ENCODE data around the gene AGL. TPM values are rescaled to one million over a fixed set of nuclear protein-coding genes. Genes with fewer than 3 reads are reported as not detected.

The AGL gene
- total and polyA plus RNA-seq, 12 donors: 10.5 to 73.1 (median 54.6) TPM

DNA sequence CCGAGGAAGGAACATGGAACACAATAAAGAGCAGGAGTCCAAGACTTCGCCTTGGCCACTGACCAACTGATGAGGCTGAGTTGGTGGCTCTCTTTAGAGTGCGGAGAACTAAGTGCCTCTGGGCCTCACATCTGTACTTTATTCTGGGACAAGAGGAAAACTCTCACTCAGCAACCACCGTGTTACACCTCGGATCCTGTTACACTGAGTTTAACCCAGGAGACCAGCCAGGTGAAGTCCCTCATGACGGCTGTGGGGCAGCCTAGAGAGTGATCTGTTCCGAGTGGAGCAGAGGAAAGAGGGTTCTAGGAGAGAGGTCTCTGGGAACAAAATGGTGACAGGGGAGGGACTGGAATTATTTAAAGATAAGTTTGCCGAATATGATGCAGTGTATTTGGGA lies 33.5 kb upstream of the AGL start:
- Histone ChIP-seq H3K27me3 (peaks cover 0 to 5% (median 0%) of the 10 kb centered on the region in 7 donors), H3K36me3 (no peaks in the 10 kb centered on the region), H3K27ac (no peak overlapping the region), H3K4me1 (peaks cover 0 to 8% (median 0%) of the 10 kb centered on the region in 9 donors), H3K9me3 (no peaks in the 10 kb centered on the region), H3K4me3 (no peak overlapping the region)
- ATAC-seq: no peak
- no peak for DNase-seq
- 69 to 76% methylated on average over 8 of the region's 8 CpGs for WGBS, 2 donors
- intact Hi-C loops (cut with DNase I): loop anchor here in 4 of 10 donors (5.0 to 10.0 kb wide), 3 partner anchors 36 to 1048 kb away; partner anchors contain the start of genes AGL (in 1 of the 4), SASS6 (in 1 of the 4) and TRMT13 (in 1 of the 4)
- TF ChIP-seq, protein P1, sequence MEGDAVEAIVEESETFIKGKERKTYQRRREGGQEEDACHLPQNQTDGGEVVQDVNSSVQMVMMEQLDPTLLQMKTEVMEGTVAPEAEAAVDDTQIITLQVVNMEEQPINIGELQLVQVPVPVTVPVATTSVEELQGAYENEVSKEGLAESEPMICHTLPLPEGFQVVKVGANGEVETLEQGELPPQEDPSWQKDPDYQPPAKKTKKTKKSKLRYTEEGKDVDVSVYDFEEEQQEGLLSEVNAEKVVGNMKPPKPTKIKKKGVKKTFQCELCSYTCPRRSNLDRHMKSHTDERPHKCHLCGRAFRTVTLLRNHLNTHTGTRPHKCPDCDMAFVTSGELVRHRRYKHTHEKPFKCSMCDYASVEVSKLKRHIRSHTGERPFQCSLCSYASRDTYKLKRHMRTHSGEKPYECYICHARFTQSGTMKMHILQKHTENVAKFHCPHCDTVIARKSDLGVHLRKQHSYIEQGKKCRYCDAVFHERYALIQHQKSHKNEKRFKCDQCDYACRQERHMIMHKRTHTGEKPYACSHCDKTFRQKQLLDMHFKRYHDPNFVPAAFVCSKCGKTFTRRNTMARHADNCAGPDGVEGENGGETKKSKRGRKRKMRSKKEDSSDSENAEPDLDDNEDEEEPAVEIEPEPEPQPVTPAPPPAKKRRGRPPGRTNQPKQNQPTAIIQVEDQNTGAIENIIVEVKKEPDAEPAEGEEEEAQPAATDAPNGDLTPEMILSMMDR (IDR thresholded peaks at IDR 0.05): no peak

DNA sequence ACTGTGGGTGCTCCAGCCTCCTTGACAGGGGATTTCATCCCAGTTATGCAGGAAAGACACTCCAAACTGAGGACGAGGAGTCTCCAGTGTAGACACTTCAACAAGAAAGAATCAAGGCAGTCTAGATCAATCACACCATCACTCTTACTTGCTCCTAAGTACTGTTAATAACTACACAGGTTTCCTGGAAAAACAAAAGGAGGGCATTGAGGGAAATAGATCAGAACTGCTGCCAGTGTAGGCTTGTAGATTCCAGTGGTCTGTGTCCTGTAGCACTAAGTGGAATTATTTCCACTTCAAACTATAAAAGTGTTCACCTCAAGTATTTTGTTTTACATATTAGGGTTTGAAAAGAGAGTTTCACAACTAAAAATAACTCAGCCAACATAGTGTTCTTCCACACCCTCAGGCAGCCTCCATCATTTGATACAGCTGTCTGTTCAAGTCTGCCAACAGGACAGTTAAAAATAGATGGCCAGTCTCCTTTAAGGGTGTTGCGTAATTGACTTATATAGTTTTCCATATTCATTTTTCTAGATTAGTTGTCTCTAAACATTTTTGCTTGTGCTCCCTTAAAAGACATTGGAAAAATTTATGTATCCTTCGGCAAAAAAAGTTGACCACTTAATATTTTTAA lies 32.0 kb upstream of the AGL start:
- WGBS, 2 donors: 58 to 66% methylated on average over 3 of the region's 3 CpGs
- TF ChIP-seq, protein P1 (IDR thresholded peaks at IDR 0.05): no peak
- intact Hi-C loops (cut with DNase I): loop anchor here in 4 of 10 donors (2.0 to 10.0 kb wide), 4 partner anchors 34 to 1047 kb away; partner anchors contain the start of genes AGL (in 1 of the 4), SASS6 (in 1 of the 4) and TRMT13 (in 1 of the 4)
- DNase-seq (peak in 1 of 2 donors; percentile 9), ATAC-seq (peak; percentile 34 to 94 (median 84))
- Histone ChIP-seq H3K9me3 (no peaks in the 10 kb centered on the region), H3K4me3 (no peak overlapping the region), H3K36me3 (no peaks in the 10 kb centered on the region), H3K4me1 (peaks cover 0 to 8% (median 0%) of the 10 kb centered on the region in 9 donors), H3K27me3 (peaks cover 0 to 5% (median 0%) of the 10 kb centered on the region in 7 donors), H3K27ac (peak overlapping the region in 4 of 10 donors; percentile 45 to 63 (median 56))

DNA sequence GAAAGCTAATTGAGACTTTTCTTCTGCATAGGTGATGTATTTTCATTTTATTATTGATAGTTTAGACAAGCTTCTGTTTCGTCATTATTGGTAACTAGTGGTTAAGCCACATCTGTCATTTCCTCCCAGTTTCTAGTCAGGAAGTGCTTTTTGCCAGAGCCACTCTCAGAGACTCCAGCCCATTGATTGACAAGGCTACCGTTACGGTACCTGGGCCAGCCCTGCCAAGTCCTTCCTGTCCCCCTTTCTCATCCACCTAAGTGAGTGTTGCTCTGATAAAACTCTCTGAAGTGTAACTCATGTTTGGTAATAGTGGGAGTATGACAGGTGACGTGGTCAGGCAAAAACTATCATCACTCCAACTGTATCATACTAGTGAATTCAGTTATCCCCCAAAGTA lies 29.6 kb upstream of the AGL start:
- Histone ChIP-seq H3K27ac (no peak overlapping the region), H3K27me3 (no peaks in the 10 kb centered on the region), H3K4me1 (peaks cover 0 to 8% (median 0%) of the 10 kb centered on the region in 9 donors), H3K4me3 (no peak overlapping the region), H3K9me3 (peaks cover 0 to 8% (median 0%) of the 10 kb centered on the region in 11 donors), H3K36me3 (no peaks in the 10 kb centered on the region)
- DNase-seq (no peak), ATAC-seq (no peak)
- intact Hi-C loops (cut with DNase I): no loop called here
- TF ChIP-seq, protein P1 (IDR thresholded peaks at IDR 0.05): no peak
- 37 to 54% methylated on average over 4 of the region's 4 CpGs for WGBS, 2 donors

DNA sequence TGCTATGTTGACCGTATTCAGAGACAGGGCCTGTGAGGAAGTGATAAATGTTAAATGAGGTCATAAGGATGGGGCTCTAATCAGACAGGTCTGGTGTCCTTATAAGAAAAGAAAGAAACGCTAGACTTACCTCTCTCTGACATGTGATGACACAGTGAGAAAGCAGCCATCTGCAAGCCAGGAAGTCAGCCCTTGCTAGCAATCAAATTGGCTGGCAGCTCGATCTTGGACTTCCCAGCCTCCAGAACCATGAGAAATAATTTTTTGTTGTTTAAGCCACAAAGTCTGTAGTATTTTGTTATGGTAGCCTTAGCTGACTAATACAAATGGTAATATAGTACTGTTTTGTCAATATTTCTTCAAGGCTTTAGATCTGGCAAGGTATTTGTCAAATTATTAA lies 25.1 kb upstream of the AGL start:
- Histone ChIP-seq H3K27ac (no peak overlapping the region), H3K27me3 (no peaks in the 10 kb centered on the region), H3K9me3 (peaks cover 0 to 8% (median 0%) of the 10 kb centered on the region in 11 donors), H3K4me3 (no peak overlapping the region), H3K36me3 (no peaks in the 10 kb centered on the region), H3K4me1 (no peaks in the 10 kb centered on the region)
- ATAC-seq (no peak), DNase-seq (no peak)
- TF ChIP-seq, protein P1 (IDR thresholded peaks at IDR 0.05): no peak
- WGBS, 2 donors: 75 to 77% methylated on average over 3 of the region's 3 CpGs
- intact Hi-C loops (cut with DNase I): no loop called here
